Ovary (tissue), 3 donors: Measurements from ENCODE around the gene SLC6A1.

Experiments used
- POLR2A ChIP-seq: fragments of 450-650 bp; IDR thresholded peaks from one replicate; pipeline ENCODE4 v1.6.1; 2017; ENCODE audit warnings: antibody characterized with exemption, mild to moderate bottlenecking, moderate library complexity
- TF ChIP-seq, protein P1 (sequence below), 3 donors: fragments of 450-650 bp in 2 of 3; fragments of 200-600 bp in 1 of 3; IDR thresholded peaks; one replicate each; pipeline versions ENCODE4 v1.5.1 to v1.8.0; 2016 to 2022; ENCODE audit warnings: antibody characterized with exemption in 3 of 3, mild to moderate bottlenecking in 1 of 3
- donor health status: DM: no; HTN: no; CAD: no.

GRCh38 chr3:11076711-11077110 lies 84.2 kb downstream of the SLC6A1 start:
- TF ChIP-seq, protein P1, sequence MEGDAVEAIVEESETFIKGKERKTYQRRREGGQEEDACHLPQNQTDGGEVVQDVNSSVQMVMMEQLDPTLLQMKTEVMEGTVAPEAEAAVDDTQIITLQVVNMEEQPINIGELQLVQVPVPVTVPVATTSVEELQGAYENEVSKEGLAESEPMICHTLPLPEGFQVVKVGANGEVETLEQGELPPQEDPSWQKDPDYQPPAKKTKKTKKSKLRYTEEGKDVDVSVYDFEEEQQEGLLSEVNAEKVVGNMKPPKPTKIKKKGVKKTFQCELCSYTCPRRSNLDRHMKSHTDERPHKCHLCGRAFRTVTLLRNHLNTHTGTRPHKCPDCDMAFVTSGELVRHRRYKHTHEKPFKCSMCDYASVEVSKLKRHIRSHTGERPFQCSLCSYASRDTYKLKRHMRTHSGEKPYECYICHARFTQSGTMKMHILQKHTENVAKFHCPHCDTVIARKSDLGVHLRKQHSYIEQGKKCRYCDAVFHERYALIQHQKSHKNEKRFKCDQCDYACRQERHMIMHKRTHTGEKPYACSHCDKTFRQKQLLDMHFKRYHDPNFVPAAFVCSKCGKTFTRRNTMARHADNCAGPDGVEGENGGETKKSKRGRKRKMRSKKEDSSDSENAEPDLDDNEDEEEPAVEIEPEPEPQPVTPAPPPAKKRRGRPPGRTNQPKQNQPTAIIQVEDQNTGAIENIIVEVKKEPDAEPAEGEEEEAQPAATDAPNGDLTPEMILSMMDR (IDR thresholded peaks at IDR 0.05): no peak
- no peak for TF ChIP-seq POLR2A
